Activated CD4-positive, alpha-beta T cell treated with anti-CD3 and anti-CD28 coated beads, Interleukin-2, amount 10 ng/mL, durations not matched to agents 24 days and 14 days (primary cell): ENCODE measurements around the gene KLF18. TPM values are rescaled to one million over a fixed set of nuclear protein-coding genes. Genes with fewer than 3 reads are reported as not detected.

Source experiments
- DNase-seq: peaks from one replicate; pipeline ENCODE4 v3.0.0; 2022
- H3K27ac Mint-ChIP-seq: one replicate; pipeline ENCODE4 v1.8.0; 2022; ENCODE audit warnings: mild to moderate bottlenecking, mixed read lengths
- H3K27me3 Mint-ChIP-seq: one replicate; pipeline ENCODE4 v1.8.0; 2022; ENCODE audit warnings: mixed read lengths
- H3K36me3 Mint-ChIP-seq: one replicate; pipeline ENCODE4 v1.8.0; 2022; ENCODE audit warnings: low read depth, mild to moderate bottlenecking, mixed read lengths
- H3K4me1 Mint-ChIP-seq: one replicate; pipeline ENCODE4 v1.8.0; 2021; ENCODE audit warnings: mixed read lengths
- H3K4me3 Mint-ChIP-seq: one replicate; pipeline ENCODE4 v1.8.0; 2022; ENCODE audit warnings: mild to moderate bottlenecking, moderate library complexity, mixed read lengths
- H3K9me3 Mint-ChIP-seq: one replicate; pipeline ENCODE4 v1.8.0; 2021; ENCODE audit warnings: mixed read lengths
- intact Hi-C: fragments of 100-400 bp; cut with micrococcal nuclease; formaldehyde crosslinking; loops from one replicate; pipeline ENCODE4 v1.15.1; 2023
- total RNA-seq: library from RNA; stranded (reverse); gene quantifications from 2 replicates; pipeline ENCODE4 v1.2.3, GENCODE V29; 2022

Gene KLF18
- total RNA-seq, result not detected in 2 replicates

DNA sequence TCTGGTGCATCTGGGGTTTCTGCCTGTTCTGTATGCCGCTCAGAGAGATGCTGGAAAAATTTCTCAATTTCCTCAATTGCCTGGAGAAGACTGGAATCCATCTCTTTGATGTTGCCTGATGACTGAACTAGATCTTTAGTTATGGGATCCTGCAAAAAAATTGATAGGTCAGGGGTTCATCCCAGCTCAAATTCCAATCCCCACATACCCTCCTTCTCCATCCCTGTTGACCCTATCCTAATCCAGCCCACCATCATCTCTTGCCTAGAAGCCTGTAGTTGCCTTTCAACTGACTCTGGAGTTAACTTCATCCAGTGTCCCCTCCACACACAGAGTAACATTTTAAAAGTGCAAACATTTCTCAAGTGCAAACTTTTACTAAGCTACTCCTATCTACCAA is at the start of gene KLF18:
Gene KLF18 (minus strand): TSS at position 101 of the 400 bp plus-strand sequence. CDS start 0 bp downstream, at position 101.
- intact Hi-C loops, result no loop called here
- H3K27ac Mint-ChIP-seq, result no peak within 1 kb of the TSS
- DNase-seq, result no peak
- H3K27me3 Mint-ChIP-seq, result peaks cover 3% of the 10 kb centered on the region
- peaks cover 18% of the 10 kb centered on the region for H3K9me3 Mint-ChIP-seq
- H3K4me1 Mint-ChIP-seq, result no peaks in the 10 kb centered on the region
- H3K36me3 Mint-ChIP-seq, result peaks cover 1% of the 10 kb centered on the region
- H3K4me3 Mint-ChIP-seq, result no peak within 1 kb of the TSS

DNA sequence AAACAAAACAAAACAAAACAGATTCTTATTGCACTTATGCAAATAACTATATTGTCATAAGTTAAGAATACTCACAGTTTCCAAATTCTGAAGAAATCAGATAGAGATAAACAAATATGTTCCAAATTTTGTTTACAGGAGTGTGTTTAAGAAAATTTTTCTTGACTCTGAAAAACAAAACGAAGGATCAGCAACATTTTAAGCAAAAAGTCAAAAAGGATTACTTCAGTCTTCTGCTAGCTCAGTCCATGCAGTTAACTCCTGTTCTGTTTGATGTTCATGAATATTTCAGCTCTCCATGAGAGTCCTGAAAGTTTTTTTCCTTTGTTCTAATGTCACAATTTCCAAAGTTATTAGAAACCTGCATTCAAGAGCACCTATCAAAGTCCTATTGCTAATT is 33.2 kb upstream of the KLF18 start:
- intact Hi-C loops, result no loop called here
- Mint-ChIP-seq H3K4me3 (no peak overlapping the region), H3K27ac (no peak overlapping the region), H3K4me1 (no peaks in the 10 kb centered on the region), H3K9me3 (no peaks in the 10 kb centered on the region), H3K27me3 (peaks cover 8% of the 10 kb centered on the region), H3K36me3 (no peaks in the 10 kb centered on the region)
- DNase-seq, result no peak

DNA sequence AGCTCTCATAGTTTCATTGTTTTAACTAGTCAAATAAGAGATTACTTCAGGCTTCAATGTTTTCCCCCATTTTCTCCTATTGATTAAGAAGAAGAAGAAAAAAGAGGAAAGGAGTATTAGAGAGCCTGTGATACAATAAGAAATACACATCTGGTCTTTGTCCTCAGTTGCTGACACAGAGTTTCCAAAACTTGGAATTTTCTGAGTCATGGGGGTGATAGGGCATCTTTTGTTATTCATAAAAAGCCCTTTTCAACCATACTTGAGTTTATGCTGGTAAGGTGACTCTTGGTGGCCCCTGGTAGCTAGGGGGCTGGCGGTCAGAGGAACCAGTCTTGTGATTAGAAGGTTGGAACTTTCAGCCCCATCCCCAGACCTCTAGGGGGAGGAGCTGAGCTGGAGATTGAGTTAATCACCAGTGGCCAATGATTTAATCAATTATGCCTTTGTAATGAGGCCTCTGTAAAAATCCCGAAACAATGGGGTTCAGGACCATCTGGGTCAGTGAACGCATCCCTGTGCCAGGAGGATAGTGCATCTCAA is 28.9 kb upstream of the KLF18 start:
- Mint-ChIP-seq H3K36me3 (no peaks in the 10 kb centered on the region), H3K27ac (no peak overlapping the region), H3K4me1 (peaks cover 4% of the 10 kb centered on the region), H3K27me3 (peaks cover 14% of the 10 kb centered on the region), H3K4me3 (no peak overlapping the region), H3K9me3 (no peaks in the 10 kb centered on the region)
- intact Hi-C loops, result no loop called here
- no peak for DNase-seq

DNA sequence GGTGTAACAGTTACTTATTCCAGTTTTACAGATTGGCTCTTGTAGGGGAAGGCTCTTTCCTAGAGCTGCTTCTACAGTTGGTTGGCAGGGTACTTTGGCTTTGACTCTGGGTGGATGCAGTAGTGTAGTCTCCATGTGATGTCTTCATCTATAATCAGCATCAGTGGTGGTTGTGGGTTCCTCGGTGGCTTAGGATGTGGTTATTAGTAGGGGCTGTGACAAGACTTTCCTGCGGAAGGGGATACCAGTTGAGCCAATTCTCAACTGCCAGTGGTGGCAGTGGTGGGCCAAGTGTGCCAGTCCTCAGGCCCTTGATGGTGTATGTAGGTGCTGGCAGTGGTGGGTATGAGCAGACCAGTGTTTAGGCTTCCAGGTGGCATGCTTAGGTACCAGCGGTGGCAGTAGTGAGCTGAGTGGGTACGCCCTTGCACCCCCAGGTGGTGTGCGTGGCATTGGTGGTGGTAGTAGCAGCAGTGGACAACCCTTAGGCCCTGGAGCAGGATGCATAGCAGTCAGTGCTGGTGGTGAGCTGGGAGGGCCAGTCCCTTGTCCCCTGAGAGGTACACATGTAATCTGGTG is 27.2 kb upstream of the KLF18 start:
- Mint-ChIP-seq H3K4me3 (no peak overlapping the region), H3K27me3 (peaks cover 10% of the 10 kb centered on the region), H3K9me3 (no peaks in the 10 kb centered on the region), H3K27ac (no peak overlapping the region), H3K36me3 (no peaks in the 10 kb centered on the region), H3K4me1 (peaks cover 4% of the 10 kb centered on the region)
- intact Hi-C loops, result no loop called here
- DNase-seq, result no peak

DNA sequence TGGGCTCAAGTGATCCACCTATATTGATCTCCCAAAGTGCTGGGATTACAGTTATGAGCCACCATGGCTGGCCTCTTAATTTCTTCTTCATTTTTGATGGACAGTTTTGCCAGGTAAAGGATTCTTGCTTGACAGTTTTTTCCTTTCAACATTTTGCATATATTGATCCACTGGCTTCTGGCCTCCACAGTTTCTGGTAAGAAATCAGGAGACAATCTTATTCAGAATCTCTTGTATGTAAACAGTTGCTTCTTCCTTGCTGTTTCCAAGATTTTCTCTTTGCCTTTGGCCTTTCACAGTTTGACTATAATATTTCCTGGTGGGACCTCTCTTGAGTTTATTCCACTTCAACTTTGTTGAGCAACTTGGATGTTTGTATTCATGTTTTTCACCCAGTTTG is 20.1 kb upstream of the KLF18 start:
- H3K27me3 Mint-ChIP-seq, result peaks cover 17% of the 10 kb centered on the region
- no peak for DNase-seq
- intact Hi-C loops, result no loop called here
- no peak overlapping the region for H3K27ac Mint-ChIP-seq
- H3K4me3 Mint-ChIP-seq, result no peak overlapping the region
- no peaks in the 10 kb centered on the region for H3K36me3 Mint-ChIP-seq
- no peaks in the 10 kb centered on the region for H3K4me1 Mint-ChIP-seq
- H3K9me3 Mint-ChIP-seq, result no peaks in the 10 kb centered on the region

DNA sequence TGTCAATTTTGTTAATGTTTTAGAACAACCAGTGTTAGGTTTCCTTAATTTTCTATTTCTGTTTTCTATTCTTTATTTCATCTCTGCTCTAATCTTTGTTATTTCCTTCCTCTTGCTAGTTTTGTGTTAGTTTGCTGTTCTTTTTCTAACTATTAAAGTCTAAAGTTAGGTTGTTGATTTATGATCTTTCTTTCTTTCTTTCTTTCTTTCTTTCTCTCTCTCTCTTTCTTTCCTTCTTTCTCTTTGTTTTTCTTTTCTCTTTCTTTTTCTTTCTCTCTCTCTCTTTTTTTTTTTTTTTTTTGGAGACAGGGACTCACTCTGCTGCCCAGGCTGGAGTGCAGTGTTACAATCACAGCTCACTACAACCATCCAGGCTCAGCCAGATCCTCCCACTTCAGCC is 17.4 kb upstream of the KLF18 start:
- no peaks in the 10 kb centered on the region for H3K4me1 Mint-ChIP-seq
- intact Hi-C loops, result no loop called here
- H3K27me3 Mint-ChIP-seq, result peaks cover 13% of the 10 kb centered on the region
- no peaks in the 10 kb centered on the region for H3K9me3 Mint-ChIP-seq
- H3K36me3 Mint-ChIP-seq, result no peaks in the 10 kb centered on the region
- H3K27ac Mint-ChIP-seq, result no peak overlapping the region
- no peak for DNase-seq
- H3K4me3 Mint-ChIP-seq, result no peak overlapping the region

DNA sequence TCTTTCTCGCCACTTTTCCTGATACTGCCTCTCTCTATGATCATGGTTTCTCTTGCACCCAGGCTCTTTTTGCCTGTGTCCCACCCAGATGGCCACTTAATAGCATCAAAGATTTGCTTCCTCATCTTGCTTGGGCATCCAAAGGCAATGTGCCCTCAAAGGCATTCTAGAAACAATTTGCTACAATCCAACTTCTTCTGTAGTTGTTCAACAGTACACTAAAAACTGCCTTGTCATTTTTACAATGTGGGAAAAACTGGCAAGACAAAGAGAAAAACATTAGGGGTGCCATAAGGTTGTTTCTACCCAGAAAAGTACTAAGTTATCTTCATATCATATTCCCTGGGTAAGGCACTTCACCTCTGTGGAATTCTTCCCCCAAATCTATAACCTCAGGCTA is 16.5 kb upstream of the KLF18 start:
- no peak for DNase-seq
- Mint-ChIP-seq H3K27ac (no peak overlapping the region), H3K36me3 (no peaks in the 10 kb centered on the region), H3K4me3 (no peak overlapping the region), H3K27me3 (peaks cover 14% of the 10 kb centered on the region), H3K9me3 (no peaks in the 10 kb centered on the region), H3K4me1 (no peaks in the 10 kb centered on the region)
- intact Hi-C loops, result no loop called here

DNA sequence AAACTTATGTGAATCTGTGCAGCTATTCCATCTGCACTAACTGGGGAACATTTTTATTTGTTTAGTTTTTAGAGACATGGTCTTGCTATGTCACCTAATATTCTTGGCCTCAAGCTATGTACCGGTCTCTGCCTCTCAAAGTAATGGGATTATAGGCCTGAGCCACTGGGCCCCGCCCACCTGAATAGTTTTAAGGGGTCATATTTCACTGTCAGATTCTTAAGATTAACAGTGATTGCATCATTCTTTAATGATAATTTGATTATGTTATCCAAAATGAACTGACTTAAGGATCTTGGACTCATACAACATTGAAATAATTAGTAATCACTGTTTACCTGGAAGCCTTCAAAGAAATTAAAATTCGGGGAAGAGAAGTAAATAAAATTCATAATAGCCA is 12.6 kb upstream of the KLF18 start:
- Mint-ChIP-seq H3K27me3 (peaks cover 16% of the 10 kb centered on the region), H3K4me3 (no peak overlapping the region), H3K27ac (no peak overlapping the region), H3K36me3 (no peaks in the 10 kb centered on the region), H3K4me1 (no peaks in the 10 kb centered on the region), H3K9me3 (no peaks in the 10 kb centered on the region)
- no peak for DNase-seq
- intact Hi-C loops, result no loop called here

DNA sequence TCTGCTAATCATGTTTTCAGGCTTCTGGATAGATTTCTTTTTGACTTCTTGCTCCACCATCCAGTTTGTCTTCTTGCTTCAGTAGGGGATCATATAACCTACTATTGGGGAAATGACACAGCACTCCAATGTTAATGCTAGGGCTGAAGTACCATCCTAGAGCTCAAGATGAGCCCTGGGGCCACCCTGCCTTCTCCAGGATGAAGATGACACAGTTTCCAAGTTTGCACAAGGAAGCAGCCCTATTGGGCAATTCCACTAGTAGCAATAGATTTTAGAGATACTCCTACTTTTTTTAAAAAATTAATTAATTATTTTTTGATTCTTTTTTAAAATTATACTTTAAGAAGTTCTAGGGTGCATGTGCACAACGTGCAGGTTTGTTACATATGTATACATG is 11.3 kb upstream of the KLF18 start:
- Mint-ChIP-seq H3K27me3 (peaks cover 14% of the 10 kb centered on the region), H3K27ac (no peak overlapping the region), H3K4me1 (no peaks in the 10 kb centered on the region), H3K36me3 (no peaks in the 10 kb centered on the region), H3K9me3 (no peaks in the 10 kb centered on the region), H3K4me3 (no peak overlapping the region)
- intact Hi-C loops, result no loop called here
- DNase-seq, result no peak

DNA sequence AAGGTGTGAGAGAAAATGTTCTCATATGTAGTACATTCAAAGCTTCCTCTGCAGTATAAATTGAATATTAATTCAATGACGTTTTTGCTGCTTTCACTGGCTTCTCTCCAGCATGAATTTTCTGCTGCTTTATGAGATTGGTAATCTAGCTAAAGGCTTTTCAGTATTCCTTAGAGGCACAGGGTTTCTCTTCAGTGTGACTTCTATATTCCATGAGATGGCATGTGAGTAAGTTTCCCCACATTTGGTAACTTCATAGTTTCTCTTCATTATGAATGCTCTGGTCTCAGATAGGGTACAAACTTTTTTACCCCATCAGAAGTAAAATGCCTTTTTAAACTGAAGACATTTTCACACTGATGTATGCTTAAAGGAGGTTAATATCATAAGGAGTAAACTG is 10.4 kb upstream of the KLF18 start:
- intact Hi-C loops, result no loop called here
- no peak overlapping the region for H3K27ac Mint-ChIP-seq
- no peaks in the 10 kb centered on the region for H3K4me1 Mint-ChIP-seq
- no peak for DNase-seq
- no peaks in the 10 kb centered on the region for H3K9me3 Mint-ChIP-seq
- H3K36me3 Mint-ChIP-seq, result no peaks in the 10 kb centered on the region
- H3K27me3 Mint-ChIP-seq, result peaks cover 14% of the 10 kb centered on the region
- H3K4me3 Mint-ChIP-seq, result no peak overlapping the region

DNA sequence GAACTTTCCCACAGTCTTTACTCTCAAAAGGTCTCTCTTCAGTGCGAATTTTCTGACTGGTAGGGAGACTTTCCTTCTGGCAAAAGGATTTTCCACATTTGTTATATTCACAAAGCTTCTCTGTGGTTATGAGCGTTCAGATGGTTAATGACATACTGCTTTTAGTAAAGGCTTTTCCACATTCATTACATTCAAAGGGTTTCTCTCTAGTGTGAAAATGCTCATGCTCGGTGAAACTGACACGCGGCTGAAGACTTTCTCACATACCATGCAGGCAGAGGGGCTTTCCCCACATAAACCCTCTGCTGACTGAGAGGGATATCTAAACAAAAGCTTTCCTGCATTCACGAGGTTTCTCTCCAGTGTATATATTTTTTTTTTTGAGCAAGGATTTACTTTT is 9.9 kb upstream of the KLF18 start:
- H3K27me3 Mint-ChIP-seq, result peaks cover 14% of the 10 kb centered on the region
- no peaks in the 10 kb centered on the region for H3K4me1 Mint-ChIP-seq
- intact Hi-C loops, result no loop called here
- H3K9me3 Mint-ChIP-seq, result peaks cover 3% of the 10 kb centered on the region
- no peaks in the 10 kb centered on the region for H3K36me3 Mint-ChIP-seq
- H3K27ac Mint-ChIP-seq, result no peak overlapping the region
- H3K4me3 Mint-ChIP-seq, result no peak overlapping the region
- no peak for DNase-seq

DNA sequence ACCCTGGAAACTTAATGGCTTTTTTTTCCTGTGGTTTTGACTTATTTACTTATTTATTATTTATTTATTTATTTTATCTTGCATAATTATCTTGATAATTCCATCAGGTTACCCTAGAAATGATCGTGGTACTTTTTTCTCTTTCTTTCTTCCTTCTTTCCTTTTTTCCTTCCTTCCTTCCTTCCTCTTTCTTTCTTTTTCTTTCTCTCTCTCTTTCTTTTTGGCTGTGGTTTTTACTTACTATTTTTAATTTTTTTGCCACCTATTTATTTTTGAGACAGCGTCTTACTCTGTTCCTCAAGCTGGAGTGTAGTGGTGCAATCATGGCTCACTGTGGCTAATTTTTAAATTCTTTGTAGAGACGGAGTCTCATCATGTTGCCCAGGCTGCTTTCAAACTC is 6.2 kb upstream of the KLF18 start:
- peaks cover 1% of the 10 kb centered on the region for H3K36me3 Mint-ChIP-seq
- H3K4me3 Mint-ChIP-seq, result no peak overlapping the region
- peaks cover 9% of the 10 kb centered on the region for H3K27me3 Mint-ChIP-seq
- peaks cover 19% of the 10 kb centered on the region for H3K9me3 Mint-ChIP-seq
- H3K4me1 Mint-ChIP-seq, result no peaks in the 10 kb centered on the region
- intact Hi-C loops, result no loop called here
- no peak for DNase-seq
- H3K27ac Mint-ChIP-seq, result no peak overlapping the region

DNA sequence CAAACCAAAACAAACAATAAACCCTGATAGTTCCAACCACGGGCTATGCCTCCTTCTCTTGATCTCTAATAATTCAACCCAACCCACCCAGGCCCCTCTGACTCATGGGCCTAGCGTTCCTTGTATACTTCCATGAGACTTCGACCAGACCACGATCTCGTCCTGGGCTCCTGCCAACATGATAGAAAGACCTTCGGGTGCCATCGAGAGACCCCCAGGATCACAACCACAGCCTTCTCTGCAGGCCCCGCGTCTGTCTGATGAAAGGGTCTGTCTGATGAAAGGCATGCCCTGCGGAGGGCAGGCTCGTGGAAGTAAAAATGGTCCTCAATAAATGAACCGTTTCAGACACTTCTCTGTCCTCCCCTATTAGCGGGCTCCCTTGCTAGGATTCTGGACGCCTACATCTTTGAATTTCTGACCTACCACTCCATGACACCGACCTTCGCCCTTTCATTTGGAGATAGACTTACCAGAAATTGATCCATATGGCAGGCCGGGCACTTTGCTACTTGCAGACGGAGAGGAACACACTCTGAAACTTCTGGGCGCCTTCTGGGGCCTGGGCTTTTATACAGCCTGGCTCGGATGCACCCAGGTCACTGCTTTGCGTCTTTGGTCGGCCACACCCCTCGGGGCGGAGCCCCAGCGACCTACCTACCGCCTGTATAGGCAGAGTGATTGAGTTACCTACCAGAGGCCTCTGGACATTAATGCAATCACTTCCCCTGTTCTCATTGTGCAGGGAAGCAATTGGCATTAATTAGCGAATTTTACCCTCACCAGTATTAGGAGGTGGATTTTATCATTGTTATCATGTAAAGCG is 5.3 kb upstream of the KLF18 start:
- Mint-ChIP-seq H3K9me3 (peaks cover 19% of the 10 kb centered on the region), H3K4me1 (no peaks in the 10 kb centered on the region), H3K27ac (no peak overlapping the region), H3K27me3 (peaks cover 3% of the 10 kb centered on the region), H3K4me3 (no peak overlapping the region), H3K36me3 (peaks cover 1% of the 10 kb centered on the region)
- intact Hi-C loops, result no loop called here
- DNase-seq, result no peak

DNA sequence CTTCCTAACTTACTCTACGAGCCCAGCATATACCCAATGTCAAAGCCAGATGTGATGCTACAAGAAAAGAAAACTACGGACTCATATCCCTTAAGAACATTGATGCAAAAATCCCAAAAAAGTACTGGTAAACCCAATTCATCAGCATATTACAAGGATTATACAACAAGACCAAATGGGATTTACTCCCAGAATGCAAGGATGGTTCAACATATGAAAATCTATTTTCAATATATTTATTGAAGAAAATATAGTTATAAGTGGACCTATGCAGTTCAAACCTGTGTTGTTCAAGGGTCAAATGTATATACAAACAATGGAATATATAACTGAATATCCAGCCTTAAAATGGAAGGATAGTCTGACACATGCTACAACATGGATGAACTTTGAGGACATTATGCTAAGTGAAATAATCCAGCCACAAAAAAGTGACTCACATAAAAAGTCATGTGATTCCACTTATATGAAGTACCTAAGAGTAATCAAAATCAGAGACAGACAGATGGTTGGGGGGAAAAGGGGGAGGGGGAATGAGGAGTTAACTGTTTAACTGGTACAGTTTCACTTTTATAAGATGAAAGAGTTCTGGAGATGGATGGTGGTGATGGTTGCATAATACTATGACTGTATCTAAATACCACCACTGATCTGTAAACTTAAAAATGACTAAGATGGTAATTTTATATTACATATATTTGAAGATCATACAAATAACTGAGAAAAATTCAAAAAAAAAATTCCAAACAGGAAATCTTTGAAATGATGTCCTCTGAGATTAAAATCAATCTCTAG is 3.7 kb upstream of the KLF18 start:
- Mint-ChIP-seq H3K27ac (no peak overlapping the region), H3K4me1 (no peaks in the 10 kb centered on the region), H3K36me3 (peaks cover 1% of the 10 kb centered on the region), H3K9me3 (peaks cover 19% of the 10 kb centered on the region), H3K27me3 (peaks cover 4% of the 10 kb centered on the region), H3K4me3 (no peak overlapping the region)
- intact Hi-C loops, result no loop called here
- DNase-seq, result no peak
